GM12801 (cell line): ENCODE results near the gene ZNF501.

Source experiments
- TF ChIP-seq, protein P1 (sequence below): IDR thresholded peaks from one replicate; pipeline ENCODE4 v1.5.1; 2011; ENCODE audit warnings: control low read depth; ENCODE audit not compliant: insufficient read length; ENCODE audit errors: extremely low read depth

The ZNF501 gene

DNA sequence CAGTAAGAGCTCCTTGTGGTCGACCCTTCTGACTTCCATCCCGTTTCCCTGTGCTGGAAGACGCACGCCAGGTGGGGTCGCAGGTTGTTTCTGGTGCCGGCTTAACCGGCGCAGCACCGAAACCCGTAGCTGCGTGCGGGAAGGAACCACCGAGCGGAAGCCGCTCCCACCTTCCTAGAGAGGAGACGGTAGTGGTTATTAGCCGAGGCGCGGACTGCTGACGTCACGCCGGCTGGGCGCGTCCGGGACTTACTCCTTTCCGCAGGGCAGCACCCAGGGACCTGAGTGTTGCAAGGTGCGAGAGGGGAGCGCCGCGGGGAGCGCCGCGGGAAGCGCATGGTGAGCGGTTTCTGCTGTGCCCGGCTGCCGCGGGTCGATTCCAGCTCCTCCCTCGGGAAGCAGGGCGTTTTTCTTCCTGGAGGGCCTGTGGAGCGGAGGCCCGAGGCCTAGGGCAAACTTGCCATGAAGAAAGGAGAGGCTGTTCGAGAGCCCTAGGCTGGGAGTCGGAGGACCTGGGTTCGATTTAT, at the start of gene ZNF501:
Gene ZNF501, plus strand, starts transcription at position 252 of the 527 bp plus-strand sequence. CDS start 4,787 bp downstream, outside the sequence.
- TF ChIP-seq, protein P1, sequence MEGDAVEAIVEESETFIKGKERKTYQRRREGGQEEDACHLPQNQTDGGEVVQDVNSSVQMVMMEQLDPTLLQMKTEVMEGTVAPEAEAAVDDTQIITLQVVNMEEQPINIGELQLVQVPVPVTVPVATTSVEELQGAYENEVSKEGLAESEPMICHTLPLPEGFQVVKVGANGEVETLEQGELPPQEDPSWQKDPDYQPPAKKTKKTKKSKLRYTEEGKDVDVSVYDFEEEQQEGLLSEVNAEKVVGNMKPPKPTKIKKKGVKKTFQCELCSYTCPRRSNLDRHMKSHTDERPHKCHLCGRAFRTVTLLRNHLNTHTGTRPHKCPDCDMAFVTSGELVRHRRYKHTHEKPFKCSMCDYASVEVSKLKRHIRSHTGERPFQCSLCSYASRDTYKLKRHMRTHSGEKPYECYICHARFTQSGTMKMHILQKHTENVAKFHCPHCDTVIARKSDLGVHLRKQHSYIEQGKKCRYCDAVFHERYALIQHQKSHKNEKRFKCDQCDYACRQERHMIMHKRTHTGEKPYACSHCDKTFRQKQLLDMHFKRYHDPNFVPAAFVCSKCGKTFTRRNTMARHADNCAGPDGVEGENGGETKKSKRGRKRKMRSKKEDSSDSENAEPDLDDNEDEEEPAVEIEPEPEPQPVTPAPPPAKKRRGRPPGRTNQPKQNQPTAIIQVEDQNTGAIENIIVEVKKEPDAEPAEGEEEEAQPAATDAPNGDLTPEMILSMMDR: no peak

DNA sequence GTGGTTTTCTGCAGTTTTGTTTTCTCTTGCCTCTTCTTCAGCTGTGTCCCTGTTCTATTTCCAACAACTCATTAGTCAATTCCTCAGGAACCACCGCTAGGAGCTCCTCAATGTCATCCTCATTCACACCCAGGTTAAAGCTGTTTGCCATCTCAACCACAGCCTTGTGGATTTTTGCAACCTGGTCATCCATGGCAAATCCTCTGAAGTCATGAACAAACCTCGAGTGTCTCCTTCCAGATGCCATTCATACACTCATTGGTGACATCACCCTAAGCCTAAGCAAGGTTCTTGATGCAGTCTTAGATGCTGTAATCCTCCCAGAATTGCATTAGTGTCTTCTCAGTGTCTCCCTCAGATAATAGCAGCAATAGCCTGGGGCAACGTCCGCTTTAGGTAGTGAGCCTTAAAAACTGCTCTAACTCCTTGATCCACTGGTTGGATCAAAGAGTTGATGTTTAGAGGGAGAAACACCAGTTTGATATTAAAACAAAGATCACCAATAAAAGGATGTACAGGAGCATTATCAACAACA, 48.4 kb upstream of the ZNF501 start:
- TF ChIP-seq, protein P1: no peak

DNA sequence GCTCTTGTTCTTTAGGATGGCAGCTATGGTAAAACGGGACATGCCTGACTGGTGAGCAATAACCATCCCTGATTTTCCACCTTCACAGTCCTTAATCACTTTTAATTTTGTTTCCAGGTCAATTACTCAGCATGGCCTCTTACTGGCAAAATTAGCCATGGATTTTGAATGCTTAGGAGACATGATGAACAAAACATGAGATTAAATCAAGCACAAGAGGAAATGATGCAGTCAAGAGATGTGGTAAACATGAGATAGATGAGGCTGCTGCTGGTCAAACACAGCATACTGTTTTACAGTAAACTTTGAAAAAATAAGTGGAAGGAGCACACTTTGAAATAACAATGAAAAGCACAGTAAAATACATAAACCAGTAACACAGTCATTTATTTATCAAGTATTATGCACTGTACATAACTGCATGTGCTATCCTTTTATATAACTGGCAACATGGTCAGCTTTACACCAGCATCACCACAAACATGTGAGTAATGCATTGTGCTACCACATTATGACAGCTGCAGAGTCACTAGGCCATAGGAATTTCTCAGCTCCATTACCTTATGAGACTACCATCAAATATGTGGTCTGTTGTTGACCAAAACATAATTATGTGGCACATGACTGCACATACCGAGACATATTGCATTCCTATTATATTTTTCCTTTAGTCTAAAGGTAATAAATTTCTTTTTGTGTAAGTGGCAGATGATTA, 47.1 kb upstream of the ZNF501 start:
- TF ChIP-seq, protein P1: no peak

DNA sequence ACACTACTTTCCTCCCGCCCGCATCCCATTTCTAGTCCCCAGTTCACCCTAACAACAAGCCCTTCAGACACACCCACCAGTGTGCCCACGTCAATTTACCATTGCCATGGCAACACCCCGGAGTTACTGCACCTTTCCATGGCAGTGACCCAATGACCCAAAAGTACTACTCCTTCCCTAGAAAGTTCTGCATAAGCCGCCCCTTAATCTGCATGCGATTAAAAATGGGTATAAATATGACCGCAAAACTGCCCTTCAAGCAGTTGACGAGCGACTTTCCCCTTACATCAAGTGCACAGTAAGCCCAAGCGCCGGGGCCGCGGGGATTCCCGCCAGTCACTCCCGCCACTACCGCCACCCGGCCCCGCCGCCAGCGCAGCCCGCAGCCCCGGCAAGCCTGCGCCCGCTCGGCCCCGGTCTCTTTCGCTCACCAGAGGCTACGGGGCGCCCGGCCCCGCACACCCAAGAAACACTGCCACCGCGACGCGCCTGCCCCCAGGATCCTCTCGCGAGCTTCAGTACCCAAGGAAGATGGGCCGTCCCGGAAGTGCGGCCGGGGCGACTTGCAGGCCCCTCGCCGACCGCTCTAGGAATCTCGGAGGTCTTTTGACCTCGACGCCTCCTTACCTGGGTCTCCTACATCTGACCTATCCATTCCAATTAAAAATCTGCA, 44.2 kb upstream of the ZNF501 start:
- TF ChIP-seq, protein P1: no peak

DNA sequence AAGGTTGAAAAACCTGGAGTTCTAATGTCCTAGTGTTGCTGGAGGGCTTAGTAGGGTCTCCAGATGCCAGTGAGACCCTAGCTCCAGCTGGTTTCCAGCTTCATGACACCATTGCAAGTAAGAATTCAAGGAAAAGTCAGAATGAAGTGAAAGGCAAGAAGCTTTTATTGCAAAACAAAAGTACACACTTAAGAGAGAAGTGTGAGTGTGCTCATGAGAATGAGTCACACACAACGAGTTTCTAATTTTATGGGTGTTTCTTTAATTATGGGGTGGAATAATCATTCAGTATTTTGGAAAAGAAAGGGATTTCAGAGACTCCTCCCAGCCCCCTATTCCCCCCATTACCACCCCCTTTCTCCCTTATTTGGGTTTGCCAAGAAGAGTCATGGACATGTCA, 41.5 kb upstream of the ZNF501 start:
- TF ChIP-seq, protein P1: no peak

DNA sequence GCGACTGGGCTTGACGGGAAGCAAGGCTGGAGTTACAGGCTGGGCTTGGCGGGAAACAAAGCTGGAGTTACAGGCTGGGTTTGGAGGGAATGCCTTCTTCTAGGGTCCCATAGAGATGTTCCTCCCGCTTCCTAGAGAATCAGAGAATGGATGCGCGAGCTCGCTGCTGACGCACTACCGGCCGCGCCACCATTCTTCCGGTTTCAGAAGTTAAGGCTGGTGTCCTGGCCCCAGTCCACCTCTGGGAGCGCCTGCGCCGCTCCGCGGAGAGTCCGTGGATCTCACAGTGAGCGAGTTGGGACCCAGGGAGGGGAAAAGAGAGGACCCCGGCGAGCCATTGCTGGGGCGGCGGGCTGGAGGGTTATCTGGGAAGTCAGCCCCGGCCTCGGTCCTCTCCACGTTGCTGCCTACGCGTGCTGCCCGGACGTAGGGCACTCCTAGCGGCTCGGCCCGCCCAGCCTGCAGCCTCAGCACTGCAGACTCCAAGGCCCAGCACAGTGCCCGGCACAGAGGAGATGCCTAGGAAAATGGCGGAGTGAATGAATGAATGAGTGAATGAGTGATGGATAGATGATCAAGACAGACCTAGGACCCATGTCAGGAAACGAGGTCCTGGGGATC, 16.9 kb upstream of the ZNF501 start, which contains the start of gene ZNF502:
Gene ZNF502, plus strand, starts transcription at position 206 of the 621 bp plus-strand sequence. CDS start 7,602 bp downstream, outside the sequence.
- TF ChIP-seq, protein P1: no peak
